Measurements from ENCODE around the gene TBX2.
A peak's percentile ranks its signal among the peaks of the same experiment; 100 is the strongest.

DNA sequence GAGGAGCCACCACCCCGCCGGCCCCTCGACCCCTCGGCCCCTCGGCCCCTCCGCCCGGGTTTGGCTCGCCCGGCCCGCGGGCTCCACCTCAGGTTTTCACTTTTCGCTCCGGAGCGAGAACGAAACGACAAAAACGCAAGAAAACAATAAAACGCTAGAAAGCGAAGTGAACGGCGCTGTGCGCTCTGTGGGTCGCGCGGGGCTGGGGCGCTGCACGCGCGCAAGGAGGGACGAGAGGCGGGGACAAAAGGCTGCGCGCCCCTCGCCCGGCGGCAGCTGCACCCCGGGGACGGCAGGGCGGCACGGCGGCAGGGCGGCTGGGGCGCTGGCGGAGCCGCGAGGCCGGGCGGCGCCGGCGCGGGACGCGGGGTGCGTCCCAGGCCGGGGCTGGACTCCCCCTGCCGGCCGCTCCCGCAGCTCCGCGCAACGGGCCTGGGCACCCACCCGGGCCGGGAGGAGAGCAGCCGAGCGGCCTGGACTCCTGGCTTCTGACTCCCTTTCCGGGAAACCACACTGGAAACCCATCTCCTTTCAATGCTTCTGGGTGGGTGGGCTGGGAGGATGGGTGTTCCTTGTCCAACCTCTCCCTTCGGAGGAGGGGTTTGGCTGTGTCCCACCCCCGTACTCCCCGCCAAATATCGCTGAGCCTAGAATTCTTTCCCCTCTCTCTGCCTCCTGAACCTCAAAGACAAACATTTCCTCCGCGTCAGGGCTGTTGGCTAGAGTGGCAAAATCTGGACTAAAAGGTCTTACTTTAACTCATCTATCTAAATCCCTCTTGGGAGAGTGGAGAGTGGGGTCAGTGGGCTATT, 9.9 kb downstream of the TBX2 start:
- TF ChIP-seq KDM2A (CRISPR knock-in tag; IDR thresholded peaks at IDR 0.05; ENCODE audit: borderline replicate concordance, low read depth): peak; percentile 95
- no peak for TF ChIP-seq TAF1 (CRISPR knock-in tag; IDR thresholded peaks at IDR 0.05)
- TF ChIP-seq ZNF12 (CRISPR knock-in tag; IDR thresholded peaks at IDR 0.05): no peak
- 0 out of 2 replicates have a peak, but pooled peaks have one; percentile 14 for TF ChIP-seq BHLHE40 (IDR thresholded peaks at IDR 0.05; ENCODE audit: low read length)
- no peak for TF ChIP-seq ZNF850 (CRISPR knock-in tag; conservative IDR thresholded peaks at IDR 0.05)
- TF ChIP-seq MAX (IDR thresholded peaks at IDR 0.05): peak; percentile 50; the same call in 1 of the 2 replicates
